Measurements from ENCODE around the gene SLC49A3.

Gene SLC49A3

GRCh38 chr4:687048-687970 is 1.6 kb downstream of the SLC49A3 start:
- no peak for TF ChIP-seq EZH2phosphoT487 (IDR thresholded peaks at IDR 0.05; ENCODE audit: borderline replicate concordance)
- TF ChIP-seq, protein P1, sequence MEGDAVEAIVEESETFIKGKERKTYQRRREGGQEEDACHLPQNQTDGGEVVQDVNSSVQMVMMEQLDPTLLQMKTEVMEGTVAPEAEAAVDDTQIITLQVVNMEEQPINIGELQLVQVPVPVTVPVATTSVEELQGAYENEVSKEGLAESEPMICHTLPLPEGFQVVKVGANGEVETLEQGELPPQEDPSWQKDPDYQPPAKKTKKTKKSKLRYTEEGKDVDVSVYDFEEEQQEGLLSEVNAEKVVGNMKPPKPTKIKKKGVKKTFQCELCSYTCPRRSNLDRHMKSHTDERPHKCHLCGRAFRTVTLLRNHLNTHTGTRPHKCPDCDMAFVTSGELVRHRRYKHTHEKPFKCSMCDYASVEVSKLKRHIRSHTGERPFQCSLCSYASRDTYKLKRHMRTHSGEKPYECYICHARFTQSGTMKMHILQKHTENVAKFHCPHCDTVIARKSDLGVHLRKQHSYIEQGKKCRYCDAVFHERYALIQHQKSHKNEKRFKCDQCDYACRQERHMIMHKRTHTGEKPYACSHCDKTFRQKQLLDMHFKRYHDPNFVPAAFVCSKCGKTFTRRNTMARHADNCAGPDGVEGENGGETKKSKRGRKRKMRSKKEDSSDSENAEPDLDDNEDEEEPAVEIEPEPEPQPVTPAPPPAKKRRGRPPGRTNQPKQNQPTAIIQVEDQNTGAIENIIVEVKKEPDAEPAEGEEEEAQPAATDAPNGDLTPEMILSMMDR (conservative IDR thresholded peaks at IDR 0.05; ENCODE audit: low read length), result no peak
- H3K9me2 ChIP-seq (replicated peaks; ENCODE audit: low read depth, low read length), result no peaks in the 10 kb centered on the region
- no peak overlapping the region for H2AFZ ChIP-seq (ENCODE audit: low read length)
- H3F3A ChIP-seq (ENCODE audit: low read depth), result no peaks in the 10 kb centered on the region
- H3K4me2 ChIP-seq (ENCODE audit: low read depth, low read length, poor library complexity, severe bottlenecking), result no peak overlapping the region
- no peaks in the 10 kb centered on the region for H3K36me3 ChIP-seq (ENCODE audit: insufficient read depth, low read length)
- H3K4me1 ChIP-seq (ENCODE audit: insufficient read depth, low read length, poor library complexity, severe bottlenecking), result no peaks in the 10 kb centered on the region
- no peaks in the 10 kb centered on the region; the same call in 1 of the 2 replicates for H3K9me3 ChIP-seq (ENCODE audit: insufficient read depth, low read depth, low read length)
- H3K79me2 ChIP-seq (ENCODE audit: insufficient read depth, low read length), result no peaks in the 10 kb centered on the region
- H3K9ac ChIP-seq (ENCODE audit: low read depth, low read length, poor library complexity, severe bottlenecking), result no peak overlapping the region
- no peaks in the 10 kb centered on the region for H4K20me1 ChIP-seq (ENCODE audit: insufficient read depth, low read length, poor library complexity, severe bottlenecking)
- H3K4me3 ChIP-seq (ENCODE audit: low read length, poor library complexity, severe bottlenecking), result no peak overlapping the region
- no peaks in the 10 kb centered on the region for H3K27me3 ChIP-seq (ENCODE audit: insufficient read depth, low read length, poor library complexity, severe bottlenecking)

GRCh38 chr4:686413-687040 is 2.4 kb downstream of the SLC49A3 start:
- Histone ChIP-seq H3K4me2 (ENCODE audit: low read depth, low read length, poor library complexity, severe bottlenecking) (no peak overlapping the region), H3K36me3 (ENCODE audit: insufficient read depth, low read length) (no peaks in the 10 kb centered on the region), H3K9me2 (replicated peaks; ENCODE audit: low read depth, low read length) (no peaks in the 10 kb centered on the region), H4K20me1 (ENCODE audit: insufficient read depth, low read length, poor library complexity, severe bottlenecking) (no peaks in the 10 kb centered on the region), H3K9ac (ENCODE audit: low read depth, low read length, poor library complexity, severe bottlenecking) (no peak overlapping the region), H3K9me3 (ENCODE audit: insufficient read depth, low read depth, low read length) (no peaks in the 10 kb centered on the region; the same call in 1 of the 2 replicates), H3F3A (ENCODE audit: low read depth) (no peaks in the 10 kb centered on the region), H3K4me3 (ENCODE audit: low read length, poor library complexity, severe bottlenecking) (no peak overlapping the region), H3K4me1 (ENCODE audit: insufficient read depth, low read length, poor library complexity, severe bottlenecking) (no peaks in the 10 kb centered on the region), H2AFZ (ENCODE audit: low read length) (no peak overlapping the region), H3K27me3 (ENCODE audit: insufficient read depth, low read length, poor library complexity, severe bottlenecking) (no peaks in the 10 kb centered on the region), H3K79me2 (ENCODE audit: insufficient read depth, low read length) (no peaks in the 10 kb centered on the region)
- TF ChIP-seq EZH2phosphoT487 (IDR thresholded peaks at IDR 0.05; ENCODE audit: borderline replicate concordance), result no peak
- TF ChIP-seq, protein P1 (conservative IDR thresholded peaks at IDR 0.05; ENCODE audit: low read length), result no peak

- Histone ChIP-seq H3F3A (ENCODE audit: low read depth) (no peaks in the 10 kb centered on the region), H3K4me3 (ENCODE audit: low read length, poor library complexity, severe bottlenecking) (no peak overlapping the region), H3K9me3 (ENCODE audit: insufficient read depth, low read depth, low read length) (no peaks in the 10 kb centered on the region; the same call in 1 of the 2 replicates), H3K36me3 (ENCODE audit: insufficient read depth, low read length) (no peaks in the 10 kb centered on the region), H3K27me3 (ENCODE audit: insufficient read depth, low read length, poor library complexity, severe bottlenecking) (no peaks in the 10 kb centered on the region), H3K9ac (ENCODE audit: low read depth, low read length, poor library complexity, severe bottlenecking) (no peak overlapping the region), H3K4me1 (ENCODE audit: insufficient read depth, low read length, poor library complexity, severe bottlenecking) (no peaks in the 10 kb centered on the region), H3K4me2 (ENCODE audit: low read depth, low read length, poor library complexity, severe bottlenecking) (no peak overlapping the region), H3K9me2 (replicated peaks; ENCODE audit: low read depth, low read length) (no peaks in the 10 kb centered on the region), H3K79me2 (ENCODE audit: insufficient read depth, low read length) (no peaks in the 10 kb centered on the region), H2AFZ (ENCODE audit: low read length) (no peak overlapping the region), H4K20me1 (ENCODE audit: insufficient read depth, low read length, poor library complexity, severe bottlenecking) (no peaks in the 10 kb centered on the region)
- TF ChIP-seq EZH2phosphoT487 (IDR thresholded peaks at IDR 0.05; ENCODE audit: borderline replicate concordance), result no peak
- TF ChIP-seq, protein P1 (conservative IDR thresholded peaks at IDR 0.05; ENCODE audit: low read length), result no peak
Measured at GRCh38 chr4:685679-686412, 3.1 kb downstream of the SLC49A3 start.
